Stromal cell of bone marrow (primary cell): ENCODE data around the gene GNPTAB.
A peak's percentile ranks its signal among the peaks of the same experiment; 100 is the strongest.
"Not testable (repeated sequence)": the region's sequence is repeated elsewhere in the genome, so short reads cannot be mapped to it uniquely, and the experiment has no call there.

Experiments
- DNase-seq: peaks from one replicate; pipeline ENCODE4 v3.0.0-alpha.2; 2012; ENCODE audit warnings: low read depth

The GNPTAB gene

DNA sequence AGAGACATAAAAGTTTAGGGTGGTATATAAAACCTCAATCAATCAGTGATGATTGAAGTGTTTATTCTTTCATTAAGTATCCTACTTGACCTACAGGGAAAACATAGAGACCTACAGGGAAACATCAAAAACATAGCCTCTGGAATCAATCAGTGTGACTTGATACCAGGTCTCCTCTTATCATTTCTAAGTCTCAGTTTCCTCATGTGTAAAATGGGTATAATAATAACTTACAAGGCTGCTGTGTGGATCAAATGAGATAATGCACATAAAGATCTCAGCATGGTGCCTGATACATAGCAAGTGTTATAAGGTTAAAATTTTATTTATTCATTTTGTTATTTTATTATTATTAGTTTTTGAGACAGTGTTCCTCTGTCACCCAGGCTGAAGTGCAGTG lies 22.2 kb upstream of the GNPTAB start:
- no peak for DNase-seq

GRCh38 chr12:101850199-101850598 lies 19.4 kb upstream of the GNPTAB start:
- DNase-seq, result no peak

GRCh38 chr12:101847325-101847724 lies 16.6 kb upstream of the GNPTAB start:
- DNase-seq, result no peak

- no peak for DNase-seq
Measured at GRCh38 chr12:101845137-101845711, 14.5 kb upstream of the GNPTAB start.

DNA sequence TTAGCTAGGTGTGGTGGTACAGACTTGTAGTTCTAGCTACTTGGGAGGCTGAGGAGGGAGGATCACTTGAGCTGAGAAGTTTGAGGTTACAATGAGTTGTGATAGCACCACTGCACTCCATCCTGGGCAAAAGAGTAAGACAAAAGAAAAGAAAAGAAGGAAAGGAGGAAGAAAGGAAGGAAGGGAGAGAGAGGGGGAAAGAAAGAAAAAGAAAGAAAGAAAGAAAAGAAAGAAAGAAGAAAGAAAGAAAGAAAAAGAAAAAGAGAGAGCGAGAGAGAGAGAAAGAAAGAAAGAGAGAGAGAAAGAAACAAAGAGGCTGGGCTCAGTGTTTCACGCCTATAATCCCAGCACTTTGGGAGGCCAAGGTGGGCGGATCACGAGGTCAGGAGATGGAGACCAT lies 10.3 kb upstream of the GNPTAB start:
- DNase-seq, result no peak

- peak; percentile 47 for DNase-seq
Measured at GRCh38 chr12:101839324-101840283, 8.8 kb upstream of the GNPTAB start.

DNA sequence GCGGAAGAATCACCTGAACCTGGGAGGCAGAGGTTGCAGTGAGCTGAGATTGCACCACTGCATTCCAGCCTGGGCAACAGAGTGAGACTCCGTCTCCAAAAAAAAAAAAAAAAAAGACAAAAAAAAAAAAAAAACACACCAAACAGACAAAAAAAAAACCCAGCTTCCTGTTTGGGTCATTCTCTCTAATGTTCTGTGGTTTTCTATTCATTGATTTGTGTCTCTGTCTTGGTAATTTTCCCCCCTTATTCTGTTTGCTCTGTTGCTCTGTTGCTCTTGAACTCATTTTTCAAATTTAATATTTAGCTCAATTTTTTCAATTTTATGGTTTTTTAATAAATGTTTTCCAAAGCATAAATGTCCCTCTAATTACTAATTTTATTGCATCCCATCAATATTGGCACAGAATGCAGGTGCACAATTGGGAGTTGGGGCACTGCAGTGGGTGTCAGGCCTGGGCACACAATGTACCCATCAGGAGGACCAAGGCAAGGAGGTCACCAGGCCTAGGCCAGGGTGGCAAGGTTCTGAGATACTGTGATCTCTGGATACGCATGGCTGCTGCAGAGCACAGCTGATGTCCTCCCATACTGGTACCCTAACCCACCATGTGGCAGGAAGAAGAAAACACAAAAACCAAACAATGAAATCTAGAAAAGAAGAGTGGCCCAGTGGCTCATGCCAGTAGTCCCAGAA lies 8.0 kb upstream of the GNPTAB start:
- DNase-seq, result no peak

- DNase-seq, result no peak
Measured at GRCh38 chr12:101832030-101832429, 1.3 kb upstream of the GNPTAB start.

- no peak for DNase-seq
Measured at GRCh38 chr12:101829639-101830366, 956 bp downstream of the GNPTAB start.

GRCh38 chr12:101828463-101829196 lies 2.1 kb downstream of the GNPTAB start:
- DNase-seq, result no peak

GRCh38 chr12:101826766-101827368 lies 3.9 kb downstream of the GNPTAB start:
- DNase-seq, result no peak

- no peak for DNase-seq
Measured at GRCh38 chr12:101824831-101825230, 5.9 kb downstream of the GNPTAB start.

DNA sequence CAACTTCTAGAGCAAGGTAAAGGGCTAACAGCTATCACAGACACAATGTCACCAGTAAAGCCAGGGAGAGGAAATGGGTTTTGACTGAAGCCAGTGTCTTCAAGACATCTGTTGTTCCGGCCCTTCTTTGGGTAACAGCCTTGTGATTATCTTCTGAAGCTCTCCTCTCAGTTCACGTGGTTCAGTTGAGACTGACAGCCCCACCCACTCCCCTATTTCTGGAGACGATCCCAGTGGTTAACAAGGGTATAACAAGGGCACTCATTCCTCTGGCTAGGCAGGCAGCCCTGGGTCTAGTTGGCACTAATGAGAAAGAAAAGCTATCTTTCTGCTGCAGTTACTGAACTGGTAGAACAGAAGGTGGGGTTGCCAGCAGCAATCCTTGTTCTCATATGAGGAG lies 6.9 kb downstream of the GNPTAB start:
- no peak for DNase-seq

DNA sequence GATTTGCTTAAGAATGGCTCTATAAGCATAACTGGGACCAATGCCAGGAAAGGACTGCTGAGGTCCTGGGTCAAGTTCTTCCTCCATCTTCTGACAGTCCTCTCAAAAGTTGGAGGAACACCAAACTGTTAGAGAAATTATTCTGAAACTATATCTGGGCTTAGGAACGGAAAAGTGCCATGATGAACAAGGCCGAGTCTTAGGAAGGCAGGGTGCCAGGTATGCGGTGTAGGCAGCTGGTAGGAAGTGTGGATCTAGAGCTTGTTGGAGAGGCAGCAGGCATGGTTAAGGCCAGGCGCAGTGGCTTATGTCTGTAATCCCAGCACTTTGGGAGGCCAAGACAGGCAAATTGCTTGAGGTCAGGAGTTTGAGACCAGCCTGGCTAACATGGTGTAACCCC lies 7.7 kb downstream of the GNPTAB start:
- no peak for DNase-seq

DNA sequence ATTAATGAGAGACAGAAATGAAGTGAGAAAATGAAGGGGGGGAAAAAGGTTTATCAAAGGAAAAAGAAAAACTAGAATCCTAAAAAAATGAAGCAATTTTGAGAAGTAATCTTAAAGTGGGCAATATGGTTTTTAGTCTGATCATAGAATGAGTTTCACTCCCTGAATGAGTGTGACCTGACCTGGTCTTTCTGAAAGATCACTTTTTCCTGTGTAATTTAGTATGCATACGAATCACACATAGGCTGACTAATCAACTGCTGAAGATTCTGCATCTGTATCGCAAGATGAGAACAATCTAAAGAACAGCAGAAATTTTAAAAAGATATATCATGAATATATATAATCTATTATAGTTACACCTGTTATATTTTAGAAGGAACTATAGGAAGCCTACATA lies 11.3 kb downstream of the GNPTAB start:
- DNase-seq, result no peak

DNA sequence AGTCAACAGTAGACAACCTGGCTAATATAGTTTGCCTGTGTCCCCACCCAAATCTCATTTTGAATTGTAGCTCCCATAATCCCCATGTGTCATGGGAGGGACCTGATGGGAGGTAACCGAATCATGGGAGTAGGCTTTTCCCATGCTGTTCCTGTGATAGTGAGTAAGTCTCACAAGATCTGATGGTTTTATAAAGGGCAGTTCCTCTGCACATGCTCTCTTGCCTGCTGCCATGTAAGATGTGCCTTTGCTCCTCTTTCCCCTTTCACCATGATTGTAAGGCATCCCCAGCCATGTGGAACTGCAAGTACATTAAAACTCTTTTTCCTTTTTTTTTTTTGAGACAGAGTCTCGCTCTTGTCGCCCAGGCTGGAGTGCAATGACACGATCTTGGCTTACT lies 12.1 kb downstream of the GNPTAB start:
- not testable (repeated sequence) for DNase-seq

DNA sequence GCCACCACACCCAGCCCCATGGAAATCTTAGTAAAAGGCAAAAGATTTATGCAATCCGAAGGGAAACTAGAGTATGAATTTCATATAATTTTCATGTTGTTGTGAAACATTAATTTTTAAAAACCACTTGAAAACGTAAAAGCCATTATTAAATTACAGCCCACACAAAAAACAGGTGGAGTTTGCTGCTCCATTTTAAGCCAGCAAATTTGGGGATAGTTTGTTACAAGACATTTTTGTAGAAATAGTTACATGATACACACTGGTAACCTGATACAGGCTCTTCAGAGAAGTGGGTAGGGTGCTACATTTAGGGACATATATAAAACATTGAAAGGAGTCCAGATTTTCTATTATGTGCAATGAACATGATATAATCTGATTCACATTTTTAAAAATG lies 17.6 kb downstream of the GNPTAB start:
- no peak for DNase-seq

GRCh38 chr12:101812716-101813115 lies 18.0 kb downstream of the GNPTAB start:
- not testable (repeated sequence) for DNase-seq

GRCh38 chr12:101811342-101811741 lies 19.4 kb downstream of the GNPTAB start:
- DNase-seq, result not testable (repeated sequence)

DNA sequence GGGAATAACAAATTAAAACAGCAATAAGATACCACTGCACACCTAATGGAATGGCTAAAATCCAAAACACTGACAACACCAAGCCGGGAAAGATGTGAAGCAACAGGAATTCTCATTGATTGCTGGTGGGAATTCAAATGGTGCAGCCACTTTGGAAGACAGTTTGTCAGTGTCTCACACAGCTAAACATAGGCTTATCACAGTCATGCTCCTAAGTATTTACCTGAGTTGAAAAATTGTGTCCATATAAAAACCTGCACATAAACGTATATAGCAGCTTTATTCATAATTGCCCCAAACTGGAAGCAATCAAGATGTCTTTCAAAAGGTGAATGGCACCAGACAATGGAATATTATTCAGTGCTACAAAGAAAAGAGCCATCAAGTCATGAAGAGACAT lies 21.6 kb downstream of the GNPTAB start:
- no peak for DNase-seq

- no peak for DNase-seq
Measured at GRCh38 chr12:101806265-101806664, 24.5 kb downstream of the GNPTAB start.
